A673 (cell line): ENCODE data around the gene TRPM4. TPM values are rescaled to one million over a fixed set of nuclear protein-coding genes. Genes with fewer than 3 reads are reported as not detected.

Experiments
- BruUV-seq: library from RNA; stranded (reverse); fragments of 400-500 nt; replicated peaks from 2 replicates; lab custom pipeline; 2021; lab: Mats Ljungman, UMichigan
- CTCF ChIA-PET: fragments of 300-600 bp; sonication (Branson Sonifier 250); formaldehyde crosslinking; loops from one replicate; lab custom pipeline; 2022; ENCODE audit warnings: antibody characterized with exemption; lab: Charles Lee
- POLR2A ChIA-PET: fragments of 300-600 bp; sonication (Branson Sonifier 250); formaldehyde crosslinking; loops from one replicate; lab custom pipeline; 2022; ENCODE audit warnings: antibody characterized with exemption; ENCODE audit not compliant: low non-redundant PET; lab: Charles Lee
- DNase-seq: peaks from one replicate; pipeline ENCODE4 v3.0.0-alpha.2; 2015; ENCODE audit warnings: low spot score
- H3K27ac ChIP-seq: fragments of 200-600 bp; sonication (generic); 2 replicates; pipeline ENCODE4 v1.5.1; 2016; ENCODE audit warnings: mixed run types, low read depth, mild to moderate bottlenecking, mixed read lengths, antibody characterized with exemption, low read length; ENCODE audit not compliant: poor library complexity, severe bottlenecking
- H3K27me3 ChIP-seq: fragments of 200-600 bp; sonication (generic); replicated peaks from 2 replicates; pipeline ENCODE4 v1.6.1; 2017; ENCODE audit warnings: mixed run types, low read depth, mild to moderate bottlenecking, mixed read lengths, antibody characterized with exemption, low read length; ENCODE audit not compliant: insufficient read depth, poor library complexity
- H3K36me3 ChIP-seq: fragments of 200-600 bp; sonication (generic); 2 replicates; pipeline ENCODE4 v1.6.1; 2016; ENCODE audit warnings: mixed run types, mild to moderate bottlenecking, mixed read lengths, antibody characterized with exemption, low read length; ENCODE audit not compliant: insufficient read depth, poor library complexity, severe bottlenecking
- H3K4me1 ChIP-seq: fragments of 200-600 bp; sonication (generic); 2 replicates; pipeline ENCODE4 v1.6.1; 2017; ENCODE audit warnings: mixed run types, mild to moderate bottlenecking, mixed read lengths, antibody characterized with exemption, low read length; ENCODE audit not compliant: insufficient read depth, poor library complexity, severe bottlenecking
- H3K4me3 ChIP-seq: fragments of 200-600 bp; sonication (generic); 2 replicates; pipeline ENCODE4 v1.5.1; 2016; ENCODE audit warnings: low read depth, mixed run types, mild to moderate bottlenecking, mixed read lengths, low read length; ENCODE audit not compliant: poor library complexity, severe bottlenecking
- H3K9me3 ChIP-seq: fragments of 200-600 bp; sonication (generic); 2 replicates; pipeline ENCODE4 v1.6.1; 2016; ENCODE audit warnings: mixed run types, low read depth, mild to moderate bottlenecking, mixed read lengths, antibody characterized with exemption, low read length; ENCODE audit not compliant: poor library complexity, severe bottlenecking
- EZH2 ChIP-seq: fragments of 200-600 bp; sonication (generic); IDR thresholded peaks from 2 replicates; pipeline ENCODE4 v1.6.1; 2017; ENCODE audit warnings: borderline replicate concordance, low read depth, mild to moderate bottlenecking, mixed read lengths, antibody characterized with exemption, low read length; ENCODE audit not compliant: poor library complexity, severe bottlenecking
- intact Hi-C: fragments of 100-400 bp; cut with micrococcal nuclease; formaldehyde crosslinking; loops from one replicate; pipeline ENCODE4 v1.10.0; 2022; ENCODE audit not compliant: unreplicated experiment
- total RNA-seq: library from RNA; stranded (reverse); gene quantifications from 2 replicates; pipeline ENCODE4 v1.2.3, GENCODE V29; 2021
- TF ChIP-seq, protein P1 (sequence below): fragments of 300-800, 200-600 bp; sonication (generic); conservative IDR thresholded peaks from 2 replicates; pipeline ENCODE4 v1.5.1; 2017; ENCODE audit warnings: low read depth, mild to moderate bottlenecking, antibody characterized with exemption, low read length, moderate library complexity, mixed read lengths

TRPM4 gene
- total RNA-seq, 1 experiment from 2014 or later: 107 TPM

DNA sequence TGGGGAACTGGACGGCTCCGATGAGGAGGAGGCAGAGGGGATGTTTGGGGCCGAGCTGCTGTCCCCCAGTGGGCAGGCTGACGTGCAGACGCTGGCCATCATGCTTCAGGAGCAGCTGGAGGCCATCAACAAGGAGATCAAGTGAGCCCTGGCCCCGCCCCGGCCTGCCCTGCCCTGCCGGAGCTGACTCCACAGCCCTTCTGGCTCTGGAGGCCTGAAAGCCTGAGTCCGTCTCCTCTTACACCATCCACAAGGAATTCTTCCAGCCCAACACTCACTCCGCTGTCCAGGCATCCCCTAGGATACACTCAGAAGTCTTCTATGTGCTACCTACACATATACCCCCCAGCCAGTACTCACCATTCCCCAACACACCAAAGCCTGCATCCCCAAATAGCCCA is 20.8 kb upstream of the TRPM4 start:
- H3K9me3 ChIP-seq: no peaks in the 10 kb centered on the region
- intact Hi-C loops: no loop called here
- TF ChIP-seq, protein P1, sequence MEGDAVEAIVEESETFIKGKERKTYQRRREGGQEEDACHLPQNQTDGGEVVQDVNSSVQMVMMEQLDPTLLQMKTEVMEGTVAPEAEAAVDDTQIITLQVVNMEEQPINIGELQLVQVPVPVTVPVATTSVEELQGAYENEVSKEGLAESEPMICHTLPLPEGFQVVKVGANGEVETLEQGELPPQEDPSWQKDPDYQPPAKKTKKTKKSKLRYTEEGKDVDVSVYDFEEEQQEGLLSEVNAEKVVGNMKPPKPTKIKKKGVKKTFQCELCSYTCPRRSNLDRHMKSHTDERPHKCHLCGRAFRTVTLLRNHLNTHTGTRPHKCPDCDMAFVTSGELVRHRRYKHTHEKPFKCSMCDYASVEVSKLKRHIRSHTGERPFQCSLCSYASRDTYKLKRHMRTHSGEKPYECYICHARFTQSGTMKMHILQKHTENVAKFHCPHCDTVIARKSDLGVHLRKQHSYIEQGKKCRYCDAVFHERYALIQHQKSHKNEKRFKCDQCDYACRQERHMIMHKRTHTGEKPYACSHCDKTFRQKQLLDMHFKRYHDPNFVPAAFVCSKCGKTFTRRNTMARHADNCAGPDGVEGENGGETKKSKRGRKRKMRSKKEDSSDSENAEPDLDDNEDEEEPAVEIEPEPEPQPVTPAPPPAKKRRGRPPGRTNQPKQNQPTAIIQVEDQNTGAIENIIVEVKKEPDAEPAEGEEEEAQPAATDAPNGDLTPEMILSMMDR: no peak
- TF ChIP-seq EZH2: no peak
- no peak for DNase-seq
- no peak overlapping the region for H3K4me3 ChIP-seq
- H3K4me1 ChIP-seq: peaks cover 3% of the 10 kb centered on the region
- H3K36me3 ChIP-seq: peaks cover 24% of the 10 kb centered on the region
- H3K27me3 ChIP-seq: no peaks in the 10 kb centered on the region
- ChIA-PET POLR2A (no interaction called here), CTCF (interaction anchor here (0.7 kb wide), 1 partner anchor 62 kb away, joined by 3 read pairs; no protein-coding TSS in a partner anchor)
- BruUV-seq: no TSS peak
- H3K27ac ChIP-seq: no peak overlapping the region

DNA sequence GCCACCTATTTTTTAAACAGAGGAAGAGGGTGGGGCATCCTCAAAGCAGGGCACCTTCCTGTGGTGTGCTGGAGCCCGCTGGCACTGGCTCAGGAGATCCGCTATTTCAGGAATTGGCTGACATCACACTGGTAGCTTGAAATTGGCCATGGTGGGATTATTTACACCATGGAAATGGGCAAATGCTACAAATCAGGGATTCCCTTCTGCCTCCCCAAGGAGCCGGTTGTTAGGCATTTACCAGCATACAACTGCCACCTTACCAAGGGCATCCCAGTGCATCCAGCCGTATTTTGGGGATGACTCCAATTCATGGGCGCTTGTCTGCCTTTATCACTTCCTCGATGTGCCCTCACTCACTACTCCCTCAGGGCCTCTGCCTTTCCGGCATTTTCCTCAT is 16.6 kb upstream of the TRPM4 start:
- Histone ChIP-seq H3K4me3 (no peak overlapping the region), H3K9me3 (no peaks in the 10 kb centered on the region), H3K4me1 (peaks cover 12% of the 10 kb centered on the region), H3K36me3 (peaks cover under 1% of the 10 kb centered on the region), H3K27me3 (no peaks in the 10 kb centered on the region), H3K27ac (no peak overlapping the region)
- DNase-seq: no peak
- POLR2A ChIA-PET: no interaction called here
- no peak for TF ChIP-seq EZH2
- TF ChIP-seq, protein P1: no peak
- no TSS peak for BruUV-seq
- intact Hi-C loops: no loop called here
- CTCF ChIA-PET: no interaction called here

DNA sequence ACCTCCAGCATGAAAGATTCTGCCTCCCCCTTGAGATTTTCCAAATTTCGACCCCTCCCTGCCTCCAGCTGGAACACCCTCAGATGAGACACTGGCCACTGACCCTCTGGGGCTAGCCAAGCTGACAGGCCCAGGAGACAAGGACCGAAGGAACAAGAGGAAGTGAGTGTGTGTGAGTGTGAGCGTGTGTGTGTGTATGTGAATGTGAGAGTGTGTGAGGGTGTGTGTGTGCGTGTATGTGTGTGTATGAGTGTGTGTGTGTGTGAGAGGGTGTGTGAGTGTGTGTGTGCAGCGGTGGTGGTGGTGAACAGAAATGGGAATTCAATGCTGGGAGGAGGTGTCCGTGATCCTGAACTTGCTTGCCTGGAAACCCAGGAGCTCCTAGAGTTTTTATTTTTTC is 16.2 kb upstream of the TRPM4 start:
- H3K9me3 ChIP-seq: no peaks in the 10 kb centered on the region
- ChIA-PET CTCF (no interaction called here), POLR2A (no interaction called here)
- TF ChIP-seq, protein P1: no peak
- no peak for DNase-seq
- intact Hi-C loops: no loop called here
- no peaks in the 10 kb centered on the region for H3K36me3 ChIP-seq
- peaks cover 16% of the 10 kb centered on the region for H3K4me1 ChIP-seq
- BruUV-seq: no TSS peak
- H3K4me3 ChIP-seq: no peak overlapping the region
- H3K27ac ChIP-seq: no peak overlapping the region
- no peaks in the 10 kb centered on the region for H3K27me3 ChIP-seq
